Stimulated activated naive B cell treated with anti-CD40 and anti-IgM and Interleukin-4, amounts not matched to agents 10 μg/mL and 1 μg/mL and 100 μg/mL, for 72 hours (primary cell): ENCODE results near the gene PRMT7.
A peak's percentile ranks its signal among the peaks of the same experiment; 100 is the strongest.

Experiments
- ATAC-seq, 2 donors: fragments of 150-1000 bp; cut with Tn5 transposase; replicated peaks; 2 replicates each; pipeline ENCODE4 v1.10.0; 2021; ENCODE audit warnings: moderate library complexity in 1 of 2
- DNase-seq: peaks from one replicate; pipeline ENCODE4 v3.0.0; 2021
- H3K27ac Mint-ChIP-seq: one replicate; pipeline ENCODE4 v1.8.0; 2022; ENCODE audit warnings: mild to moderate bottlenecking, mixed read lengths
- H3K27me3 Mint-ChIP-seq, 2 donors: one replicate each; pipeline ENCODE4 v1.8.0; 2022; ENCODE audit warnings: mixed read lengths in 2 of 2
- H3K36me3 Mint-ChIP-seq, 2 donors: one replicate each; pipeline ENCODE4 v1.8.0; 2022; ENCODE audit warnings: mixed read lengths in 2 of 2, mild to moderate bottlenecking in 1 of 2
- H3K4me1 Mint-ChIP-seq, 2 donors: one replicate each; pipeline ENCODE4 v1.8.0; 2022; ENCODE audit warnings: mixed read lengths in 2 of 2, mild to moderate bottlenecking in 1 of 2
- H3K4me3 Mint-ChIP-seq, 2 donors: one replicate each; pipeline ENCODE4 v1.8.0; 2022; ENCODE audit warnings: mild to moderate bottlenecking in 2 of 2, mixed read lengths in 2 of 2, moderate library complexity in 1 of 2
- H3K9me3 Mint-ChIP-seq, 2 donors: one replicate each; pipeline ENCODE4 v1.8.0; 2022; ENCODE audit warnings: mixed read lengths in 2 of 2, mild to moderate bottlenecking in 1 of 2

PRMT7 gene

GRCh38 chr16:68306633-68307032, 4.2 kb upstream of the PRMT7 start:
- no peaks in the 10 kb centered on the region for H3K9me3 Mint-ChIP-seq
- no peak overlapping the region for H3K27ac Mint-ChIP-seq
- peaks cover 13 to 46% of the 10 kb centered on the region in 2 donors for H3K4me1 Mint-ChIP-seq
- DNase-seq (no peak), ATAC-seq (no peak)
- no peak overlapping the region for H3K4me3 Mint-ChIP-seq
- H3K27me3 Mint-ChIP-seq, result no peaks in the 10 kb centered on the region
- H3K36me3 Mint-ChIP-seq, result peaks cover 36 to 39% of the 10 kb centered on the region in 2 donors

- ATAC-seq (no peak), DNase-seq (no peak)
- Mint-ChIP-seq H3K4me1 (peaks cover 20 to 45% of the 10 kb centered on the region in 2 donors), H3K9me3 (no peaks in the 10 kb centered on the region), H3K27me3 (no peaks in the 10 kb centered on the region), H3K4me3 (peak overlapping the region; percentile 98 to 99), H3K27ac (peak overlapping the region; percentile 97), H3K36me3 (peaks cover 21 to 25% of the 10 kb centered on the region in 2 donors)
Observed at GRCh38 chr16:68309799-68310198, 1.0 kb upstream of the PRMT7 start.

GRCh38 chr16:68310437-68310773, 414 bp upstream of the PRMT7 start:
- DNase-seq (no peak), ATAC-seq (no peak)
- Mint-ChIP-seq H3K27ac (peak overlapping the region; percentile 97), H3K4me1 (peaks cover 17 to 39% of the 10 kb centered on the region in 2 donors), H3K36me3 (peaks cover 24% of the 10 kb centered on the region in 2 donors), H3K9me3 (no peaks in the 10 kb centered on the region), H3K4me3 (peak overlapping the region; percentile 98 to 99), H3K27me3 (no peaks in the 10 kb centered on the region)

- ATAC-seq (no peak), DNase-seq (no peak)
- Mint-ChIP-seq H3K4me3 (no peak overlapping the region), H3K27me3 (no peaks in the 10 kb centered on the region), H3K9me3 (no peaks in the 10 kb centered on the region), H3K27ac (no peak overlapping the region), H3K36me3 (peaks cover 27 to 33% of the 10 kb centered on the region in 2 donors), H3K4me1 (peaks cover 17 to 34% of the 10 kb centered on the region in 2 donors)
Observed at GRCh38 chr16:68313116-68313515, 2.3 kb downstream of the PRMT7 start.

- DNase-seq, result peak; percentile 20
- H3K36me3 Mint-ChIP-seq, result peaks cover 41 to 46% of the 10 kb centered on the region in 2 donors
- peak; percentile 82 to 100 for ATAC-seq
Observed at GRCh38 chr16:68319185-68319908, 8.5 kb downstream of the PRMT7 start.

GRCh38 chr16:68324336-68324735, 13.5 kb downstream of the PRMT7 start:
- Mint-ChIP-seq H3K27me3 (no peaks in the 10 kb centered on the region), H3K27ac (peak overlapping the region; percentile 2), H3K4me1 (peaks cover 9 to 16% of the 10 kb centered on the region in 2 donors), H3K36me3 (peaks cover 26 to 33% of the 10 kb centered on the region in 2 donors), H3K4me3 (no peak overlapping the region), H3K9me3 (no peaks in the 10 kb centered on the region)
- no peak for ATAC-seq
- no peak for DNase-seq

More at GRCh38 chr16:68319185-68319908, 8.5 kb downstream of the PRMT7 start:
- peak overlapping the region; percentile 86 for H3K27ac Mint-ChIP-seq
- peaks cover 13 to 15% of the 10 kb centered on the region in 2 donors for H3K4me1 Mint-ChIP-seq
- no peaks in the 10 kb centered on the region for H3K27me3 Mint-ChIP-seq
- no peaks in the 10 kb centered on the region for H3K9me3 Mint-ChIP-seq
- no peak overlapping the region for H3K4me3 Mint-ChIP-seq

- peaks cover 7 to 11% of the 10 kb centered on the region in 2 donors for H3K4me1 Mint-ChIP-seq
- no peaks in the 10 kb centered on the region for H3K27me3 Mint-ChIP-seq
- H3K27ac Mint-ChIP-seq, result no peak overlapping the region
- peaks cover 23 to 30% of the 10 kb centered on the region in 2 donors for H3K36me3 Mint-ChIP-seq
- ATAC-seq, result no peak
- H3K4me3 Mint-ChIP-seq, result no peak overlapping the region
- H3K9me3 Mint-ChIP-seq, result no peaks in the 10 kb centered on the region
- DNase-seq, result no peak
Observed at GRCh38 chr16:68324780-68325357, 14.1 kb downstream of the PRMT7 start.

- H3K4me1 Mint-ChIP-seq, result peaks cover 14 to 24% of the 10 kb centered on the region in 2 donors
- no peak overlapping the region for H3K4me3 Mint-ChIP-seq
- peak; percentile 93 to 94 for ATAC-seq
Observed at GRCh38 chr16:68328151-68328859, 17.5 kb downstream of the PRMT7 start.

GRCh38 chr16:68328860-68329390, 18.1 kb downstream of the PRMT7 start:
- H3K9me3 Mint-ChIP-seq, result no peaks in the 10 kb centered on the region
- H3K27ac Mint-ChIP-seq, result no peak overlapping the region
- H3K4me3 Mint-ChIP-seq, result no peak overlapping the region
- DNase-seq, result no peak
- peaks cover 21 to 34% of the 10 kb centered on the region in 2 donors for H3K36me3 Mint-ChIP-seq
- H3K27me3 Mint-ChIP-seq, result no peaks in the 10 kb centered on the region
- no peak for ATAC-seq
- H3K4me1 Mint-ChIP-seq, result peaks cover 14 to 24% of the 10 kb centered on the region in 2 donors

More at GRCh38 chr16:68328151-68328859, 17.5 kb downstream of the PRMT7 start:
- no peak overlapping the region for H3K27ac Mint-ChIP-seq
- H3K9me3 Mint-ChIP-seq, result no peaks in the 10 kb centered on the region
- DNase-seq, result peak; percentile 71
- no peaks in the 10 kb centered on the region for H3K27me3 Mint-ChIP-seq
- peaks cover 23 to 37% of the 10 kb centered on the region in 2 donors for H3K36me3 Mint-ChIP-seq

GRCh38 chr16:68331879-68332410, 21.1 kb downstream of the PRMT7 start:
- Mint-ChIP-seq H3K4me1 (peaks cover 14 to 24% of the 10 kb centered on the region in 2 donors), H3K36me3 (peaks cover 28 to 46% of the 10 kb centered on the region in 2 donors), H3K9me3 (no peaks in the 10 kb centered on the region), H3K4me3 (no peak overlapping the region), H3K27me3 (no peaks in the 10 kb centered on the region), H3K27ac (peak overlapping the region; percentile 70)
- ATAC-seq, result no peak
- no peak for DNase-seq

GRCh38 chr16:68332411-68333121, 21.7 kb downstream of the PRMT7 start:
- Mint-ChIP-seq H3K27ac (peak overlapping the region; percentile 70), H3K27me3 (no peaks in the 10 kb centered on the region), H3K36me3 (peaks cover 34 to 47% of the 10 kb centered on the region in 2 donors), H3K4me3 (no peak overlapping the region), H3K4me1 (peaks cover 14 to 24% of the 10 kb centered on the region in 2 donors), H3K9me3 (no peaks in the 10 kb centered on the region)
- DNase-seq (no peak), ATAC-seq (peak; percentile 64 to 69)

- H3K27ac Mint-ChIP-seq, result peak overlapping the region; percentile 56
- H3K36me3 Mint-ChIP-seq, result peaks cover 53 to 64% of the 10 kb centered on the region in 2 donors
- ATAC-seq (no peak), DNase-seq (no peak)
- no peak overlapping the region for H3K4me3 Mint-ChIP-seq
- peaks cover 9 to 14% of the 10 kb centered on the region in 2 donors for H3K4me1 Mint-ChIP-seq
- no peaks in the 10 kb centered on the region for H3K9me3 Mint-ChIP-seq
- no peaks in the 10 kb centered on the region for H3K27me3 Mint-ChIP-seq
Observed at GRCh38 chr16:68335175-68335574, 24.4 kb downstream of the PRMT7 start.

GRCh38 chr16:68338326-68339119, 27.7 kb downstream of the PRMT7 start:
- Mint-ChIP-seq H3K27ac (no peak overlapping the region), H3K27me3 (no peaks in the 10 kb centered on the region), H3K4me3 (no peak overlapping the region), H3K4me1 (no peaks in the 10 kb centered on the region), H3K9me3 (no peaks in the 10 kb centered on the region), H3K36me3 (peaks cover 59 to 71% of the 10 kb centered on the region in 2 donors)
- ATAC-seq, result no peak
- DNase-seq, result no peak
